Endometrial microvascular endothelial cells (primary cell): ENCODE data around the gene HSFX1. TPM values are rescaled to one million over a fixed set of nuclear protein-coding genes. Genes with fewer than 3 reads are reported as not detected.

Experiments used
- in situ Hi-C: cut with HindIII; loops from 2 replicates; pipeline ENCODE4 v1.10.0; 2017; ENCODE audit warnings: low sequenced_read_pairs, low pct_unique_long_range_greater_than_20kb; ENCODE audit errors: inconsistent ontology term
- total RNA-seq: library from RNA; depleted of rRNA; stranded (reverse); fragments of >200 nt; gene quantifications from one replicate; pipeline ENCODE4 v1.2.3, GENCODE V29; 2015; ENCODE audit errors: inconsistent ontology term

Gene HSFX1
- total RNA-seq, 1 donor from 2014 or later: not detected

GRCh38 chrX:149799938-149800337 lies 26.1 kb downstream of the HSFX1 start:
- in situ Hi-C loops: no loop called here

- in situ Hi-C loops: no loop called here
These were observed 29.7 kb downstream of the HSFX1 start for GRCh38 chrX:149803458-149804062.

DNA sequence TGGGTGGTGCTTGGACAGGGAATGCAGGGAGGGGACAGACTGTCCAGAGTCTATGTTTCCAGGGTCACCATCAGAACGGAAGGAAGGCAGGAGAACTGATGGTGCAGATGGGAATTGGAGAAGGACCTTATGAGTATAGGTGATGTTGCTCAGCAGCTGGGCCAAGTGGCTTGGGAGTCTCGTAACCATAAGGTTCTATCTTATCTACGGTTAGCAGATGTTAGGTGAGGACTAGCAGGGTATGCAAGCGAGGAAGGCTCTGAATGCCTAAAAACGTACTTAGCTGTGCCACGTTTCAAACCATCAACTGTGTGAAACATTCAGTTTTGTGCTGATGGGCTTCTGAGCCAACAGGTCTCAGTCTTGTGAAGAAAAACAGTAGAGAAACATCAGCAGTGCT lies 30.2 kb downstream of the HSFX1 start:
- in situ Hi-C loops: no loop called here

GRCh38 chrX:149807747-149808458 lies 34.0 kb downstream of the HSFX1 start:
- in situ Hi-C loops: no loop called here

GRCh38 chrX:149818652-149819051 lies 44.8 kb downstream of the HSFX1 start:
- in situ Hi-C loops: no loop called here

DNA sequence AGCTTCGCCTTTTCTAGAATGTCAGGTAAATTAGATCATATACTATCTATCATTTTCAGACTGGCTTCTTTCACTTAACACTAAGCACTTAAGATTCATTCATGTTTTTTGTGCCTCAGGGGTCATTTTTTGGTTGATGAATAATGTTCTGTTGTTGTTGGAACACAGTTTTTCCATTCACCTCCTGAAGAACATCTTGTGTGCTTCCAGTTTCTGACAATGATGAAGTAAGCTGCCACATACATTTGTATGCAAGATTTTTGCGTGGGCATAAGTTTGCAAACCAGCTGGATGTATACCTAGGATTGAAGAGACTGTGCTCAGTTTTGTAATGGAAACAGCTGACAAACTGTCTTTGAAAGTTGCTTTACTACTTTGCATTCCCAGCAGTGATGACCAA lies 45.5 kb downstream of the HSFX1 start:
- in situ Hi-C loops: no loop called here

- in situ Hi-C loops: no loop called here
These were observed 51.6 kb downstream of the HSFX1 start for GRCh38 chrX:149825424-149825823.

Other genes with a start within 250 kb of the HSFX1 start
- gene EOLA1, start 233.1 kb upstream of the HSFX1 start, total RNA-seq: 5.7 TPM
- gene HSFX3, start 224.1 kb upstream of the HSFX1 start, total RNA-seq: not detected
- gene MAGEA9B, start 186.6 kb upstream of the HSFX1 start, total RNA-seq: not detected
- gene HSFX2, start 178.8 kb upstream of the HSFX1 start, total RNA-seq: 1.9 TPM
- 11.8 TPM for gene TMEM185A, start 142.3 kb upstream of the HSFX1 start, total RNA-seq
- gene MAGEA11, start 62.0 kb upstream of the HSFX1 start, total RNA-seq: not detected
- gene MAGEA9, start 7.9 kb downstream of the HSFX1 start, total RNA-seq: not detected
- not detected for gene MAGEA8, start 107.1 kb downstream of the HSFX1 start, total RNA-seq
- not detected for gene HSFX4, start 155.5 kb downstream of the HSFX1 start, total RNA-seq
- 38.8 TPM for gene EOLA2, start 164.4 kb downstream of the HSFX1 start, total RNA-seq